CD1c-positive myeloid dendritic cell (primary cell): Measurements from ENCODE around the gene VCL.
"Not testable (repeated sequence)": the region's sequence is repeated elsewhere in the genome, so short reads cannot be mapped to it uniquely, and the experiment has no call there.

ENCODE experiments used
- DNase-seq: peaks from one replicate; pipeline ENCODE4 v3.0.0-alpha.2; 2016; ENCODE audit errors: extremely low spot score

Gene VCL

DNA sequence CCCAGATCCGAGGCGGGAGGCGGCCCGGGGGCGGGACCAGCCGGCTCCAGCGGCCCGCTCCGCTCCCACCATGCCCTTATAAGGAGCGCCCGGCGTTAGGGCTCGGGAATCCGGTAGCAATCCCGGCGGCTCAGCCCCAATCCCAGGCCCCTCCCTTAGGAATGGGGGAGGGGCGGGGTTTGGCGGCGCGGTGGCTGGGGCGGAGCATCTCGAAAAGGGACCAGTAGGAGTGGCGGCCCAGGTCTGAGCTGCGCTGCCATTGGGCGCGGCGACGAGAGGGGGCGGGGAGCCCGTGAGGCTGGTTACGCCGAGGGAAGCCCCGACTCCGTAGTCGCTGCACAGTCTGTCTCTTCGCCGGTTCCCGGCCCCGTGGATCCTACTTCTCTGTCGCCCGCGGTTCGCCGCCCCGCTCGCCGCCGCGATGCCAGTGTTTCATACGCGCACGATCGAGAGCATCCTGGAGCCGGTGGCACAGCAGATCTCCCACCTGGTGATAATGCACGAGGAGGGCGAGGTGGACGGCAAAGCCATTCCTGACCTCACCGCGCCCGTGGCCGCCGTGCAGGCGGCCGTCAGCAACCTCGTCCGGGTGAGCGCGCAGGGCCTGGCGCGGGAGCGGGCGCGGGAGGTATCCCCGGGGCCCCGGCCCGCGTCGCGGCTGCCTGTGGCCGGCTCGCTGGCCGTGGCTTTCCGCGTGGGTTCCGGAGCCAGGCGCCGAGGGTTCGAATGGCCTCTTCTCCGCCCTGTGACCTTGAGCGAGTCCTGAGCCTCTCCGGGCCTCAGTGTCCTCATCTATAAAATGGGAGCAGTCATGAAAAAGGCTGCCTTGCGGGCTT is at the start of gene VCL:
TSS of gene VCL (plus strand) at position 330 of the 836 bp plus-strand sequence. CDS start at position 422, 92 bp downstream.
- peak; percentile 98 for DNase-seq

DNA sequence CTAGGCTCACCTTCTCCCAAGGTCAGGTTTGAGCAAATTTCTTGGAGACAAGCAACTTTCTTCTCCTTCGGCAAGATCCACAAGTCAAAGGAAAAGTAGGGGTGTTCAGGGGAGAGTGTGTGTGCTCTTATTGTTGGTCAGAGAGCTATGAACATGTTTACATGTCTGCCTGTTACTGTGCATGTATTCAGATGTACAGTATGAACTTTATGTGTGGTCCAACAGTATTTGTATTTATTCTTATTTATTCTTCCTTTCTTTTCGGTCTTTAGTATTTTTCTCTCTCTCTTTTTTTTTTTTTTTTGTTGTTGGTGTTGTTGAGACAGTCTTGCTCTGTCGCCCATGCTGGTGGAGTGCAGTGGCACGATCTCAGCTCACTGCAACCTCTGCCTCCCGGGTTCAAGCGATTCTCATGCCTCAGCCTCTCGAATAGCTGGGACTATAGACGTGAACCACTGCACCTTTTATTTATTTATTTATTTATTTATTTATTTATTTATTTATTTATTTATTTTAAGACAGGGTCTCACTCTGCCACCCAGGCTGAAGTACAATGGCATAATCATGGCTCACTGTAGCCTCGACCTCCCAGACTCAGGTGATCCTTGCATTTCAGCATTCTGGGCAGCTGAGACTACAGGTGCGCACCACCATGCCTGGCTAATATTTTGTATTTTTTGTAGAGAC is 48.8 kb upstream of the VCL start:
- DNase-seq, result no peak

DNA sequence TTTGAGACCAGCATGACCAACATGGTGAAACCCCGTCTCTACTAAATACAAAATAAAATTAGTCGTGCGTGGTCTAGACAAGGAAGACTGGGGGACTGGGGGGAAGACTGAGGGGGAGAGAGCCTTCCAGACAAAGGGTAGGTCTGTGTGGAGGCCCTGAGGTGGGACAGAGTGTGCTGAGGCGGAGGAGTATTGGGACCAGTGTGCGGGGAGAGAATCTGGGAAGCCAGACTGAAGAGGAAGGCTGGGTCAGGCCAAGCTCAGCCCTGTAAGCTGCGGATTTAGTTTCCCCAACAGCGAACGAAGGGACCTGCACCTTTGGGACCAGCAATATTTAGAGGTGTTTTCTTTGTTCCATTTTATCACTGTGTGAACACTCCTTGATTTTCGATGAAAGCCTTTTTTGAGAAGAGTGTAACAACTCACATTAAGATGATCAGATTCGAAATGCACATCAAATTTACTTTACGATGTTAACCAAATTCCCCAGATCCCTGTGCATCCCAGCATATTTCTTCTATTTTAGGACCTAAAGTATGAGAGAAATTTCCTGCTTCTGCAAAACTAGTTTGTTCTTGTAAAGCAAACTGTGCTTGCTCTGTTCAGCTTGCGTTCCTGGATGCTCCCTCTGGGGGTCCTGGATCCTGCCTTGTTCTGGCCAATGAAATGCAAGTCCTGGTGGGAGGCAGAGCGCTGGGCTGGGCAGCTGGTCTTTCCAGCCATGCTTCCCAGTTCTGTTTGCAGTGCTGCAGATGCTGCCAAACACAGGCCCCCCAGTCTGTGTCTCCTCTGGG is 47.6 kb upstream of the VCL start:
- DNase-seq, result no peak

DNA sequence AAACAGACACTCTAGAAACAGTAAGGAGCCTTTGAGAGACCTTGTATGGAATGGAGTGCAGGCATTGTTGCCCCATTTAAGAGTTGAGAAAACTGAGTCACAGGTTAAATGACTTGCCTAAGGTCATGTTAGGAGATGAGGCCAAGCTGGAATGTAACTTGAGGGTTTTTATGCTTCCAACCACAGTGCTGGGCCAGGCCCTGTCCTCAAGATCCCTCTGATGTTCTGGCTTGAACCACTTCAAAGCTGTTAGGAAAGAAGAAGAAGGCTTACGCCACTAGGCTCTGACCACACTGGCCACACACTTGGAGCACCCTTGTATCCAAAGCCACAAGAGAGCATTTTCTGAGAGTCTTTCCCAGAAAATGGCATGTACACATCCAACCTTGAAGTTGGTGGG is 44.3 kb upstream of the VCL start:
- DNase-seq, result peak; percentile 28

DNA sequence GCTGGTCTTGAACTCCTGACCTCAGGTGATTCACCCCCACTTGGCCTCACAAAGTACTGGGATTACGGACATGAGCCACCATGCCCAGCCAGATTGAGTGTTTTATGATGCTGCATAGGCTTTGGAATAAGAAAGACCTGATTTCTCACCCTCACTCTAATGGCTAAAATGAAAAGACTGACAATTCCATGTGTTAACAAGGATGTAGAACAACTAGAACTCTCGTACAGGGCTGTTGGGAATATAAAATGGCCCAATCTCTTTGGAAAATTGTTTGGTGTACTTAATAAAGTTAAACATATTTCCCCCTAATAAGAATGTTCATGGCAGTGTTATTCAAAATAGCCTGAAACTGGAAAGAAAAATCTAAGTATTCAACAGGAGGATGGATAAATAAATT is 43.2 kb upstream of the VCL start:
- DNase-seq, result no peak

DNA sequence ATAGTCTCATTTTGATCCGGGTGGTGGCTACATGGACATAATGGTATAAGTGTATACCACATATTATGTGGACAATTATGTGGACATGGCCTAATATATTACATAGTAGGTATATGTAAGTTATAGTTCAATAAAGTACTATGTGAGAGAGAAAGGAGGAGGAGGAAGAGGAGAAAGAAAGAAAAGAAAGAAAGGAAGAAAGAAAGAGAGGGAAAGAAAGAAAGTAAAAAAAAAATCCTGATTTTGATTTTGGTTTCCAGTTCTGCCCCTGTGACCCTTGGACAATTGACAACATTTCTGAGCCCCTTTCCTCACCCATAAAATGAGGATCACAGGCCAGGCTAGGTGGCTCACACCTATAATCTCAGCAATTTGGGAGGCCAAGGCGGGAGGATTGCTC is 42.2 kb upstream of the VCL start:
- DNase-seq, result no peak

DNA sequence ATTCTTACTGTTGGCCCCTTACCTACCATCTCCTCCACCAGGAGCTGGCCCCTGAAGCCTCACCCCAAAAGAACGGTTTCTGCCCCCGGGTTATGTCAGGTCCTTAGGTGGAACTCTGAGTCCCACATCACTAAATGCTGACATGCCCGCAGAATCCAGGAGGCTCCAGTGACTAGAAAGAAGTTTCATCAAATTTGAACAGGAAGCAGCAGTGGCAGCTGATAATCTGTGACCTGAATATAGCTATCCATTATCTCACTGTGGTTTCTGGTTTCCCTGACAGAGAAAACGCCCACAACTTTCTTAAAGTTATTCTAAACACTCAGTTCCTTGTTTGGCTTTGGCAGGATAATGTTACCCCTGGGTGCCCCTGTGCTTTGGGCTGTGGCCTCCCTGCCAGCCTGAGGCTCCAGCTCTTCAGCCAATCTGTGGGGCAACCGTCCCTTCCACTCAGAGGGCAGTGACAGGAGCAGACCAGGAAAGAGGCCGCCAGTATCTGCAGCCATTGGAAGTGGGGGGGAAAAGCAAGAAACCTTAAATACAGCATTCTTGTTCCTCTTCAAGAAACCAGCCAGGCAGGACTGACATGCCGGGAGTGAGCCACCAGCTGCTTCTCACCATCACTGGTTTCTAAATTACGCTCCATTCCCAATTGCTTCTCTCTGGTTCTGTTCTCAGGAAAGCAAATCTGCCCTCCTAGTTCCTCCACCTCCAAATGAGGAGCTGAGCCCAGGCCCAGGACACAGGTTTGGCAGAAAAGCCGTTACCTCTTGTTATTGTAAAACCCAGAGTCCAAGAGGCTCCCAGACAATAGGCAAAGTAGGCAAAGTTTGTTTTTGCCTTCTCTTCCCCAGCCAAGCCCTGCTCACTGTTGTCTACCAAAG is 41.2 kb upstream of the VCL start:
- DNase-seq, result peak; percentile 92

DNA sequence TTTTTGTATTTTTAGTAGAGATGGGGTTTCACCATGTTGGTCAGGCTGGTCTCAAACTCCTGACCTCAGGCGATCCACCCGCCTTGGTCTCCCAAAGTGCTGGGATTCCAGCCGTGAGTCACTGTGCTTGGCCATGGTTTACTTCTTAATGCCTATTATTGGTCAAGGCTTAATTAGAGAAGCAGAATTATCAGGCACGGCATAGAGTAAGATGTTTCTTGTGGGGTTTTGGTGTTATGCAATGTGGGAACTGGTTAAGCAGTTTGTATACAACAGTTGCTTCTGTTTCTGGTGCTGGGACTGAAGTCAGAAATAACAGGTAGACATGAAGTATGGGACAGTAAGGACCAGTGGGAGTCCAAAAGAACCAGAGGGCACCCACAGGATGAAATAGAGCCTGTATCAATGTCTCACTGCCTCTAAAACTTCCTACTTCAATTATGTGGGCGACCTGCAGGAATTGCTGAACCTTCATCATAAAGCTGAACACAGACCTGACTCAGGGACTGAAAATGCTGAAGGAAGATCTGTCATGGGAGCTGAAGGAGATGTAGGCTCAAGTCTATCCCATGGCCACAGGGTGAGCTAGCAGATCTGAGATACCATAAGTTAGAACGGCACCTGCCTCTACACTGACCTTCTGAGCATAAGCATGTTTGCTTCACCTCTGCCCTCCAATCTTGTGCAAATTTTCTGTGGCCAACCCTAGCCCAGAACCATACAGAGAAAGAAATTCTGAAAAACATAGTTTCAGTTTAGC is 38.3 kb upstream of the VCL start:
- peak; percentile 81 for DNase-seq

DNA sequence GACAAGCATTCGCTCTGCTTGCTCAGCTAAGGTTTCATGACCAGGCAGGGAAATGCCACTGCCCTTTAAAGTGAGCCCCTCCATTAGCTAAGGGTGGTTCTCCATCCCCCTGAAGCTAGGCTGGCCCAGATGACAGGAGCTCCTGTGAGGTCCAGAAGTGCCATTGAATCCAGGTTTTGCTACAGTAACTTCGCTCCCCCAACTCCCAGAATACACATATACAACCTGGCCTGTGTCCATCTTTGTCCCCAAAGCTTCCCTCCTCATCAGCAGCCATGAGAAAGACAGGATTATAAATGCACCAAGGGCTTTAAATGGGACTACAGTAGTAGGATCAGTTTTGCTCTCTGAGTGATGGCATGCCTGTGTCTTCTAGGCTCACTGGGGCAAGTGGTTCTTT is 35.5 kb upstream of the VCL start:
- no peak for DNase-seq

DNA sequence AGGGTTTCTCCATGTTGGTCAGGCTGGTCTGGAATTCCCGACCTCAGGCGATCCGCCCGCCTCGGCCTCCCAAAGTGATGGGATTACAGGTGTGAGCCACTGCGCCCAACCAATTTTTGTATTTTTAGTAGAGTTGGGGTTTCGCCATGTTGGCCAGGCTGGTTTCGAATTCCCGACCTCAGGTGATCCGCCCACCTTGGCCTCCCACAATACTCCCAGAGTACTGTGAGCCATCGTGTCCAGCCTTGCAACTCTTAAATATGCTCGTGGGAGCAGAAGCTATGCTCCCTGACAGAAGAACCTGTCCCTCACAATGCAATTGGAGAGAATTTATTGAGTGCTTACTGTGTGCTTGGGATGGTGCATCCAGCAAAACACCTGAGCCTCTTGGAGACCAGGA is 34.4 kb upstream of the VCL start:
- not testable (repeated sequence) for DNase-seq

DNA sequence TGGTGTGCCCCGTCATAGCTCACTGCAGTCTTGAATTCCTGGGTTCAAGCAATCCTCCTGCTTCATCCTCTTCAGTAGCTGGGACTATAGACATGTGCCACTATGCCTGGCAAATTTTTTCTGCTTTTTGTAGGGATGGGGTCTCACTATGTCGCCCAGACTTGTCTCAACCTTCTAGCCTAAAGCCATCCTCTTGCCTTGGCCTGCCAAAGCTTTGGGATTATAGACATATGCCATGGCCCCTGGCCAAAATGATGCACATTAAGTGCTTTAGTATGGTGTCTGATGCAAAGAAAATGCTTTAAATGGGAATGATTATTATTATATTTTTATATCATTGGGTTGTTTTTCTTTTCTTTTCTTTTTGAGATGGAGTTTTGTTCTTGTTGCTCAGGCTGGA is 33.2 kb upstream of the VCL start:
- no peak for DNase-seq

DNA sequence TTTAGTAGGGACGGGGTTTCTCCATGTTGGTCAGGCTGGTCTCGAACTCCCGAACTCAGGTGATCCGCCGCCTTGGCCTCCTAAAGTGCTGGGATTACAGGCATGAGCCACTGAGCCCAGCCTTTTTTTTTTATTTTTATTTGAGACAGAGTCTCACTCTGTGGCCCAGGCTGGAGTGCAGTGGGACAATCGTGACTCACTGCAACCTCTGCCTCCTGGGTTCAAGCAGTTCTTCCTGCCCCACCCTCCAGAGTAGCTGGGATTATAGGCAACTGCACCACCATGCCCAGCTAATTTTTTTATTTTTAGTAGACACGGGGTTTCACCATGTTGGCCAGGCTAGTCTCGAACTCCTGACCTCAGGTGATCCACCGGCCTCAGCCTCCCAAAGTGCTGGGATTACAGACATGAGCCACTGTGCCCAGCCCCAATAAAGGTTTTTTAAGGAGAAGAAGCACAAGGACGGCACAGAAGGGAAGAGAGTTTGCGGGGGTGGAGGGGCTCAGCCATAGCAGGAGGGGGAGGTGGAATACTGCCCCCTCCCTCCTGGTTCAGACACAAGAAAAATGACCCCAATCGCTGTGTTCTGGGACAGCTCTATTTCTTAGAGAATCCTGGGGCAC is 32.5 kb upstream of the VCL start:
- DNase-seq, result not testable (repeated sequence)

DNA sequence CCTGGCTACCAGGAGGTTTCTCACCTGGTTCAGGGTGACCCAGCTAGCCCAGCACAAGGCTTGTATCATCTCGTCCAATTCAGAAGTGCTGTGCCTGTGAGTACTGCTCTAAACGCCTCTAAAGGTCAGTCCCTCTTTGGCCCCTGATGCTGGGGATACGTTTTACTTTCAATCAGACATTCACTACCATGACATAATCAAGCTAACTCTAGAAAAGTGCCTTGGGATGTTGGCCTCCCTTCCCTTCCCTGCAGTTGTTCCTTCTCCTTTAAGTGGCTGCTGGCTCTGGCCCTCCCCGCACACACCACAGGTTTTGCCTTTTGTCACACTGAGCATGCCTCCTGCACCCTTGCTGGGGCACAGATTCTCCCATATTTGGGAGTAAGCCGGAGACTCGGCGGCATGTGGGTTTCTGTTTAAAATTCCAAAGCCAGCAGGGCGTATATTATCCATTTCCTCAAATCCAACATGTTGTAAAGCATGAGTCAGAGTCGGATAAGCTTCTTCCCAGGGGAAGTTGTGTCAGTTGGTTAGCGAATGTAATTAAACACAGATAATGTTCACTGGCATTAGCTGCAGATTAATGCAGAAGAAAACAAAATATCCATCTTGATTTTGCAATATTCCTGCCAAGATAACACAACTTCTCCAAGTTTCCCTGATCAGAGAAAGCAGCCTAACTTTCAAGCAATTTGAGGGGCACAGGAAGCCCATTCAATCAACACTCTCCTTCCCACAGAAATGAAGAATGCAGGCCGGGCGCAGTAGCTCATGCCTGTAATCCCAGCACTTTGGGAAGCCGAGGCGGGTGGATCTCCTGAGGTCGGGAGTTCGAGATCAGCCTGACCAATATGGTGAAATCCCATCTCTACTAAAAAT is 31.8 kb upstream of the VCL start:
- peak; percentile 81 for DNase-seq

DNA sequence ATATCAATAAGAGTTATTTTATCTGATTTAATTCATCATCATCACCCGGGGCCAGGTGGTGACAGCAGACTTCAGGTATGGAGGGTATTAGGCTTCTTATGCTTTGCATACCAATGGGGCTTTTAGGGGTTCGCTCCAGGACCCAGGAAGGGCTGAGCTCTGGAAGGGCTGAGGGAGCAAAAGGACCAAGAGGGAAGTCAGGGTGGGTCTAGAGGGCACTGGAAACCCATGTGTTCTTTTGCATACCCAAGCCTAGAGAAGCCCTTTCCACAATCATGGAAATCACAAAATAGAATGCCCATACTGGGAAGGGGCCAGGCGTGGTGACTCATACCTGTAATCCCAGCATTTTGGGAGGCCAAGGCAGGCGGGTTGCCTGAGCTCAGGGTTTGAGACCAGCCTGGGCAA is 30.9 kb upstream of the VCL start:
- DNase-seq, result no peak

DNA sequence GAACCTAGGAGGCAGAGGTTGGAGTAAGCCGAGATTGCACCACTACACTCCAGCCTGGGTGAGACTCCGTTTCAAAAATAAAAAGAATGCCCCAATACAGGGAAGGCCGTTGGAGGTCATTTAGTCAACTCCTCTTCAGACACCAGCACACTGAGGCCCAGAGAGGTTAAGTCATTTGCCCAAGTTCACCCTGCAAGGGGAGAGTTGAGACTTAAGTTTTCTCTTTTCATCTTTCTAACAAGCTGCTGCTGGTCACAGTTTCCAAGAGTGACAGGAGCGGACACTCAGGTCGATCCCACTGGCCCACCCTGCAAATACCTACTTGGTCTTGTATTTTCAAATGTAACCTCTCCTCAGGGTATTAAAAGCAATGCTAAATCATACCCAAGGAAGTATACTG is 30.4 kb upstream of the VCL start:
- DNase-seq, result no peak

DNA sequence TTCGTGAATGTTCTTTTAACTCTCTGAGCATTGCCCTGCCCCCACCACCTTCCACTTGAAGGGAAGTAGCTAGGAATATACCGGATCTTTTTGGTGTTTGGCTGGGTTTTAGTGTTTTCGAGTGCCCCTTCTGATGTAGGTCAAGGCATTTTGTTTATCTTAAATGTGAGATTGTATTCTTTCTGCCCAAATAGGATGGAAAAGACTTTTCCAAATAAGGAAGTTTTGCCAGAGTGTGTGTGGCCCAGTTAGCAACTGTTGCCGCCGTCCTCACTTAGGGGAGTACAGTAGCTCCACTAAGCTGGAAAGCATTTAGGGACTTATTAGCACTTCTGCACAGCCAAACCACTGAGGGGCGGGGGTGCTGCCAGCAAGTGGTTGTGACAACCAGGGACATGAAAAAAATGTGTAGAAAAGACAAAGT is 29.8 kb upstream of the VCL start:
- DNase-seq, result no peak

DNA sequence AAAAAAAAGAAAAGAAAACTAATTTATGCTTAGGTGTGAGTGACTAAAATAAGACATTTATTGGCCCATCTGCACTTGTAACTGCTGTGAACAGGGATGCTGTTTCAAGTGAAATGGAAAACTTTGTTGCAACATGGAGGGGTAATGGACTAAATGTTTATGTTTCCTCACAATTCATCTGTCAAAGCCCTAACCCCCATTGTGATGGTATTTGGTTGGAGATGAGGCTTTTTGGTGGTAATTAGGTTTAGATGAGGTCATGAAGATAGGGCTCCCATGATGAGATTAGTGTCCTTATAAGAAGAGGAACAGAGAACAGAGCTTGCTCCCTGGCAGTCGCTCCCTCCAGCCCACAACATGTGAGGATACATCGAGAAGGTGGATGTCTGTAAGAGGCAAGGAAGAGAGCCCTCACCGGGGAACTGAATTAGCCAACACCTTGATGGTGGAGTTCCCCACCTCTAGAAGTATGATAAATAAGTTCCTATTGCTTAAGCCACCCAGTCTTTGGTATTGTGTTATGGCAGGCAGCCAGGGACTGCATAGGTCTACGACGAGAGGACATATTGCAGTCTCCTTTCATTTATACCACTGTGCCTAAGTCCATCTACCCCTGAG is 28.6 kb upstream of the VCL start:
- DNase-seq, result peak; percentile 87

DNA sequence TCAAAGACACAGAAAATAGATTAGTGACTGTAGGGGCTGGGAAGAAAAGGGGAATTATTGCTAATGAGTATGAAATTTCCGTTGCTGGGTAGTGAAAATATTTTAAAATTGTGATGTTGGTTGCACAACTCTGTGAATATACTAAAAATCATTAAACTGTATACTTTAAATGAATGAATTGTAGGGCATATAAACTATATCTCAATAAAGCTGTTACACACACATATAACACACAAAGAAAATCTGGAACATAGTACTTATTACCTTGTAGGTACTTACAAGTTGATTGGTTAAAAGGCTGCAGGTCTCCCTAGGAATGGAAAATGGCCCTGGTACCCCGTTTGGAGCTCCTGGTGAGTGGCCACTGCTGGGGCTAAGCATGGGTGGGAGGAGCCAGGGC is 27.1 kb upstream of the VCL start:
- DNase-seq, result no peak
